NCI-H1417 (cell line): ENCODE data around the gene CCDC12.
"Not testable (repeated sequence)": the region's sequence is repeated elsewhere in the genome, so short reads cannot be mapped to it uniquely, and the experiment has no call there.

Experiments used
- DNase-seq, 3 experiments: peaks; one replicate each; lab custom pipeline; 2025; lab: John Stamatoyannopoulos, UW

CCDC12 gene

GRCh38 chr3:46979958-46980497 is 3.5 kb upstream of the CCDC12 start:
- peak in 1 of 3 experiments; percentile 59 for DNase-seq

GRCh38 chr3:46978985-46979944 is 2.7 kb upstream of the CCDC12 start, which contains the start of gene NBEAL2:
NBEAL2 (plus strand) TSS chr3:46979666; CDS start chr3:46979862, 196 bp downstream.
- DNase-seq = peak; percentile 69 to 80 (median 78)

- no peak for DNase-seq
These were observed 1.8 kb upstream of the CCDC12 start for GRCh38 chr3:46978381-46978780.

- no peak for DNase-seq
These were observed 1.3 kb upstream of the CCDC12 start for GRCh38 chr3:46977811-46978195.

DNA sequence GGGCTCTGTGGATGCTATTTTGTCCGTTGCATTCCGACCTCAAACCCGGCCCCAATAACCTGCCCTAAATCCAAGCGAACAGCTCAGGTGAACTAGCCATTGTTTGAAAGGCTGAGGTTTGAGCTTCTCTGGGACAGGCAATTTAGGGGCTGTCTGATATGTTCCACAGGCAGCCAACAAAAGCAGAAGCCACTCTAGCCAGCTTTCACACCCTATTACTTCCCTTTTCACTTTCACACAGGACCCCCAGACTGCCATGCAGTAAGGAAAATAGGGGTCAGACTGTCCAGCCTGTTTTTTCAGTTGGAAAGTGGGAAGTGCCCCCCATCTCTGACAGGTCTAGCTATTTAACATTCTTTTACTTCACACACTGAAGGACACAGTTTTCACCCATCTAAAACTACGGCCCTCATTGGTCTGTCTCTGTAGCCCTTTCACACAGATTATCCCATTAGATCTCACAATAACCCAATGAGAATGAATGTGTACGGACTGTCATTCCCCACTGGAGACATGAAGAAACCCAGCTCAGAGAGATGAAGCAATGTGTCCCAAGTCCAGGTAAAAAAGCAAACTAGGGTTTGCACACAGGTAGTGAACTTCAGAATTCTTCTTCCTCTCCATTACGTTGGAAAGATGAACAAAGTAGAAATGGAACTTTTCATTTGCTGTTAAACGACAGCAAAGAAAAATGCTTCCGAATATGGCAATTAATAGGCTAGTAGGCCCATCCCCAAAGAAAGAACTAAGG is 1.9 kb downstream of the CCDC12 start:
- DNase-seq = no peak

GRCh38 chr3:46972396-46972795 is 4.1 kb downstream of the CCDC12 start:
- DNase-seq = no peak

DNA sequence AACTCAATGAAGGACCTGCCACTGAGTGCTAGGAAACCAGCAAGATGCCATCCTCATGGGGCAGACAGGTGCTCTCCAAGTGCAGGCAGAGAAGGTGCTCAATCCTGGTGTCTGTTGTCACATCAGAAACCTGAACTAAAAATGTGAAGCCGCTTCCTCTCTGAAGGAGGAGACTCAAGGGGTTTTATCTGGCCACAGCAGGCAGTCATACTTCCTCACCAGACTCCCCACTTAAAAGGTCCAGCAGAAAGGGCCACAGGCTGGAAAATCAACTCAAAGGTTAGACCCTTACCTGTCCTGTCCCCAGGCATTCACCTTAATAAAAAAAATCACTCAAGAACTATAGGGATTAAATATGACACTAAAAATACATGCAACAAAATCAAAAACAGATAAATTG is 4.8 kb downstream of the CCDC12 start:
- DNase-seq = no peak

GRCh38 chr3:46971151-46971550 is 5.4 kb downstream of the CCDC12 start:
- no peak for DNase-seq

DNA sequence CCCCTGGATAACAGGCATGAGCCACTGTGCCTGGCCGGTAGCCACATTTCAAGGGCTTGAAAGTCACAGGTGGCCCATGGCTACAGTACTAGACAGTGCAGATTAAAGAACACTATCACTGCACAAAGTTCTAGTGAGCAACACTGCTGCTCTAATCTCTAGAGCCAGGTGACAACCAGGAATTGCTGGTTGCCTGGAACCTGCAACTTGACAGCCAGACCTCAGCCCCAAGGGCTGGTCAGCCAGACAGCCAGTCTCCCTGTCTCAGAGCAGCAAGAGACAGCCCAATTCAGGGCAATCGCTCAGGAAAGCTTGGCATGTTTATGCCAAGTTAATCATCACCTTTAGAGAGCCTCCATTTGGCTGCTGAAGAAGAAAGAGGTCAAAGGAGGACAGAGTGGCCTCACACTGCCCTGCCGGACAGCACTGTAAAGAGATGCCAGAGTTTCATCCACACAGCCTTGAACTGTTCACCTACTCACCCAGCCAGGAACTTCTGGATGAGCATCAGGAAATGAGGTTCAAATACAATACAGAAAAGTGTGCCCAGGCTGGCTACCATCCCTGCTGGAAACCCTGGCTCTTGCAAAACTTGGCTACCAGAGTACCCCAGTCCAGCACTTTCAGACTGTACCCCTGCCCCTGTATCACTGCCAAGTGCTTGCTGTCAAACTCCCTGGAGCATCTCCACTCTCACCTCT is 6.0 kb downstream of the CCDC12 start:
- no peak for DNase-seq

GRCh38 chr3:46968783-46969428 is 7.6 kb downstream of the CCDC12 start:
- DNase-seq = no peak

DNA sequence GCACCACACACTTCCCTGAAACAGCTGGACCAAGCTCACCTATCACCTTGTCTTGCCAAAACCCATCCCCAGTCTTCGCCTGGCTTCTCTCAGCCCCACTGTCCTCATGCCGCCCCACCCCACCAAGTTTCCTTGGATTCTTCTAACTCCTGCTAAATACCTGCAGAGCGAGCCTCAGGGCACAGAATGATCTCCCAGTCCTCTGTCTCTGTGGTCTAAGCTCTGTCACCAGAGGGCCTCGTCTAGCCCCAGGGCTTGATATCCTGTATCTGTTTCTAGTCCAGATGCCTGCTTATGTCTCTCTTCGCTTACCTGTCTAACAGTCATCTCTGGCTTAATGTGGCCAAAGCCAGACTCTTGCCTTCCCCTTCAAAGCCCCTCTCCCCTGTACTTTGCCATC is 9.7 kb downstream of the CCDC12 start:
- DNase-seq = no peak

GRCh38 chr3:46965151-46965550 is 11.4 kb downstream of the CCDC12 start:
- no peak for DNase-seq

DNA sequence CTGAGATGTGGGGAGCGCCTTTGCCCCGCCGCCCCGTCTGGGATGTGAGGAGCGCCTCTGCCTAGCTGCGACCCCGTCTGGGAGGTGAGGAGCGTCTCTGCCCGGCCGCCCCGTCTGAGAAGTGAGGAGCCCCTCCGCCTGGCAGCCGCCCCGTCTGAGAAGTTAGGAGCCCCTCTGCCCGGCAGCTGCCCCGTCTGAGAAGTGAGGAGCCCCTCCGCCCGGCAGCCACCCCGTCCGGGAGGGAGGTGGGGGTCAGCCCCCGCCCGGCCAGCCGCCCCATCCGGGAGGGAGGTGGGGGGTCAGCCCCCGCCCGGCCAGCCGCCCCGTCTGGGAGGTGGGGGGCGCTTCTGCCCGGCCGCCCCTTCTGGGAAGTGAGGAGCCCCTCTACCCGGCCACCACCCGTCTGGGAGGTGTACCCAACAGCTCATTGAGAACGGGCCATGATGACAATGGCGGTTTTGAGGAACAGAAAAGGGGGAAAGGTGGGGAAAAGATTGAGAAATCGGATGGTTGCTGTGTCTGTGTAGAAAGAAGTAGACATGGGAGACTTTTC is 12.4 kb downstream of the CCDC12 start:
- DNase-seq = not testable (repeated sequence)

- DNase-seq = peak in 1 of 3 experiments; percentile 20
These were observed 13.6 kb downstream of the CCDC12 start for GRCh38 chr3:46962990-46963389.

- no peak for DNase-seq
These were observed 14.1 kb downstream of the CCDC12 start for GRCh38 chr3:46962427-46962826.

- no peak for DNase-seq
These were observed 15.7 kb downstream of the CCDC12 start for GRCh38 chr3:46960835-46961234.

DNA sequence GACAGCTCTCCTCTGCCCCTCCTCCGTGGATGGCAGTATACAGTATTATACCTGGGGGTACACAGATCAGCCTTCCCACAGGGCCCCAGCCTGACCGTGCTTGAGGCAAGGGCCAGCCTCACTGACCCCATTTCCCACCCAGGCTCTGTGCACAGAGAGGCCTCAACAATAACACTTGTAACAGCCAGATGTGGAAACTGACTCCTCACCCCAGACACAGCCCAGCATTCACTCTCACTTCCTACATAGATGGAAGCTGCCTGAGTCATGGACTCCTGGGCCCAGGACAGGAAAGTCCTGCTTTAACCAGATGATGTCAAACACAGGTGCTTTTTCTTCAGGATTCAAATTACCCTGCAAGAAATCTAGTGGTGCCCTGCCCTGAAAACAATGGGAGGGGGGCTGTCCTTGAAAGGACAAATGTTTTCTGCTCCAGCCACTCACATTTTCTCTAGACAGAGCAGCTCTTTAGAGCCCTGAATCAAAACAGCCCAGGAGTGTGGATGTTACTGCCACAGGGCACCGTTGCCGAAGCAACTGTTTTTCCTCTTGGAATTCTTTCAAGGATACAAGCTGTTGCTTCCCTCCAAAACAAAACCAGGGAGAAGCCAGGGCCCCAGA is 16.4 kb downstream of the CCDC12 start:
- DNase-seq = no peak

GRCh38 chr3:46959161-46959511 is 17.4 kb downstream of the CCDC12 start:
- no peak for DNase-seq

DNA sequence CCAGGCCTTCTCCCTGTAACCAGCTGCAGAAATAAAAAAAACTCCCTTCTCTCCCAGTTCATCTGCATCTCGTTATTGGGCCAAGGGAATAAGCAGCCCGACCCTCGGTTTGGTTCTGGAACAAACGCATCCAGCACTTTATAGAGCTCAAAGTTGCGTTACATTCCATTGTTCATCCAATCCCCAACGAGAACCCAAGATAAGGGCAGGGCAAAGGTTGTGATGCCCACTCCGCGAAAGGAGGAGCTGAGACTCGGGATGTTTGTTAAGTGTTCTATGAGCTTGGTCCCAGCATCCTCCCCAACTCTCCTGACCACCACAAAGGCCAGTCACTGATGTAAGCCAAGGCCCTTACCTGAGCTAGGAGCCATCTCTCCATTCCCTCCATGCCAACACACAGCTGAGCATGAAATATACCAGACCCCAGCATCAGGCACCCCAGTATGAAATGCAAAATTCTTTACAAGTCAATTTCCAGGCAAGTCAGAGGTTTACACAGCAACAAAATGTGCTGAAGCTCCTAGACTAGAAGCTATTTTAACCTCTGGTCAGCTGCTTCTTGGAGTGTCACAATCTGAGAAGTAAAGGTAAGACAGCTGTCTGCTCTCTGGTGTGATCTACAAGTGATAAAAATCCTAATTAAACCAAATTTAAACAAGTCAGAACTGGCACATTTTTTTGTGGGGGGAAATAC is 17.9 kb downstream of the CCDC12 start:
- no peak for DNase-seq
